Measurements from ENCODE around the gene RAB30.

DNA sequence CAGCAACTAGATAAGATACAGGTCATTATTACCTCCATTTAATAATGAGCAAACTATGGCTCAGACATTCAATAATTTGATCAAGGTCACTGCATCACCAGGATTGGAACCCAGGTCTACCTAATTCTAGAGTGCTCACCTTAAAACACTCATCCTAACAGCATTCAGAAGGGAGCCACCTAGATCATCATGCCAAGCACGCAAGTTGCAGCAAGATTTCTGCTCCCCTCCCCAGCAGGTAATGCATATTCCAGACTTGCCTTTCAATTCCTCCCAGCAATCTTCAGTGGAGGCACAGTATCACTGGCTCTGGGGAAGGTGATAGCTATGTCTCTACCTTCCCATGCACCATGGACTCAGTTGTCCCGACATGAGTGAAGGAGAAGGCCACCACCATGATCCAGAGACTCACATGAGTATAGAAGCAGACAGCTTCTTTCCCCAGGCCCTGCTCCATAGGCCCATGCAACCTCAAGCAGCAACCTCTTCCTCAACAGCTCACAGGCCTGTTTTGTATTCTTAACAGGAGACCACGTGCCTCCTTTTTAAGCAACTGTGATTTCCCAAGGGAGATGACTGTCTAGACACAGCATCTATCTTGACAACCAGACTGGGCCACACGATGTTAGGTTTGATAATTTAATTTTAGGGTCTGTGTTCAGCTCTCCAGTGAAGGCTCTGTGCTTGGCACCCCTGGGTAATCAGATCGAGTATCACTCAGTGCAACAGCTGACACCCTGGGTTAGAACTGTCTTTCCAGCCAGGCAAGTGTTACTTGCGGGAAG is 36.4 kb downstream of the RAB30 start:
- TF ChIP-seq, protein P1, sequence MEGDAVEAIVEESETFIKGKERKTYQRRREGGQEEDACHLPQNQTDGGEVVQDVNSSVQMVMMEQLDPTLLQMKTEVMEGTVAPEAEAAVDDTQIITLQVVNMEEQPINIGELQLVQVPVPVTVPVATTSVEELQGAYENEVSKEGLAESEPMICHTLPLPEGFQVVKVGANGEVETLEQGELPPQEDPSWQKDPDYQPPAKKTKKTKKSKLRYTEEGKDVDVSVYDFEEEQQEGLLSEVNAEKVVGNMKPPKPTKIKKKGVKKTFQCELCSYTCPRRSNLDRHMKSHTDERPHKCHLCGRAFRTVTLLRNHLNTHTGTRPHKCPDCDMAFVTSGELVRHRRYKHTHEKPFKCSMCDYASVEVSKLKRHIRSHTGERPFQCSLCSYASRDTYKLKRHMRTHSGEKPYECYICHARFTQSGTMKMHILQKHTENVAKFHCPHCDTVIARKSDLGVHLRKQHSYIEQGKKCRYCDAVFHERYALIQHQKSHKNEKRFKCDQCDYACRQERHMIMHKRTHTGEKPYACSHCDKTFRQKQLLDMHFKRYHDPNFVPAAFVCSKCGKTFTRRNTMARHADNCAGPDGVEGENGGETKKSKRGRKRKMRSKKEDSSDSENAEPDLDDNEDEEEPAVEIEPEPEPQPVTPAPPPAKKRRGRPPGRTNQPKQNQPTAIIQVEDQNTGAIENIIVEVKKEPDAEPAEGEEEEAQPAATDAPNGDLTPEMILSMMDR (IDR thresholded peaks at IDR 0.05): no peak
- TF ChIP-seq POLR2A (IDR thresholded peaks at IDR 0.05) (no peak), POLR2AphosphoS5 (IDR thresholded peaks at IDR 0.05) (no peak)
